Measurements from ENCODE around the gene TRIM6. TPM values are rescaled to one million over a fixed set of nuclear protein-coding genes. Genes with fewer than 3 reads are reported as not detected.

TRIM6 gene
- total RNA-seq, 6 experiments from 2014 or later, result 0.29 to 2.0 (median 0.65) TPM

GRCh38 chr11:5631417-5631816 is 35.0 kb downstream of the TRIM6 start:
- intact Hi-C loops (cut with DNase I), result no loop called here
- Histone ChIP-seq H3K4me3 (no peak overlapping the region), H3K9me3 (no peaks in the 10 kb centered on the region), H3K27ac (no peak overlapping the region), H3K27me3 (no peaks in the 10 kb centered on the region), H3K4me1 (no peaks in the 10 kb centered on the region), H3K36me3 (peaks cover 0 to 2% (median 0%) of the 10 kb centered on the region in 4 donors)
- 66% methylated on average over 2 of the region's 2 CpGs for WGBS (ENCODE audit: insufficient coverage, low coverage, low lambda C conversion rate, missing lambda C conversion rate)
- DNase-seq (no peak), ATAC-seq (no peak)
- no peak for TF ChIP-seq POLR2A (IDR thresholded peaks at IDR 0.05)
- TF ChIP-seq CTCF (IDR thresholded peaks at IDR 0.05), result no peak

- Histone ChIP-seq H3K9me3 (no peaks in the 10 kb centered on the region), H3K36me3 (peaks cover 0 to 2% (median 0%) of the 10 kb centered on the region in 4 donors), H3K4me1 (no peaks in the 10 kb centered on the region), H3K4me3 (no peak overlapping the region), H3K27ac (no peak overlapping the region), H3K27me3 (no peaks in the 10 kb centered on the region)
- ATAC-seq, result no peak
- 78% methylated on average over 5 of the region's 5 CpGs for WGBS (ENCODE audit: insufficient coverage, low coverage, low lambda C conversion rate, missing lambda C conversion rate)
- no peak for DNase-seq
- intact Hi-C loops (cut with DNase I), result no loop called here
- TF ChIP-seq CTCF (IDR thresholded peaks at IDR 0.05), result no peak
Observed at GRCh38 chr11:5631969-5632635, 35.7 kb downstream of the TRIM6 start.

- ATAC-seq (no peak), DNase-seq (no peak)
- Histone ChIP-seq H3K9me3 (no peaks in the 10 kb centered on the region), H3K27me3 (no peaks in the 10 kb centered on the region), H3K36me3 (peaks cover 0 to 2% (median 0%) of the 10 kb centered on the region in 4 donors), H3K4me1 (no peaks in the 10 kb centered on the region), H3K27ac (no peak overlapping the region), H3K4me3 (no peak overlapping the region)
- 77% methylated on average over 1 of the region's 1 CpG for WGBS (ENCODE audit: insufficient coverage, low coverage, low lambda C conversion rate, missing lambda C conversion rate)
- intact Hi-C loops (cut with DNase I), result no loop called here
- TF ChIP-seq POLR2A (IDR thresholded peaks at IDR 0.05), result no peak
- TF ChIP-seq CTCF (IDR thresholded peaks at IDR 0.05), result no peak
Observed at GRCh38 chr11:5639953-5640352, 43.5 kb downstream of the TRIM6 start.

GRCh38 chr11:5643585-5643984 is 47.1 kb downstream of the TRIM6 start:
- no peak for DNase-seq
- intact Hi-C loops (cut with DNase I), result no loop called here
- Histone ChIP-seq H3K4me1 (no peaks in the 10 kb centered on the region), H3K4me3 (no peak overlapping the region), H3K27ac (no peak overlapping the region), H3K9me3 (no peaks in the 10 kb centered on the region), H3K36me3 (no peaks in the 10 kb centered on the region), H3K27me3 (no peaks in the 10 kb centered on the region)
- TF ChIP-seq CTCF (IDR thresholded peaks at IDR 0.05) (no peak), POLR2A (IDR thresholded peaks at IDR 0.05) (no peak)
- ATAC-seq, result no peak

GRCh38 chr11:5646139-5646538 is 49.7 kb downstream of the TRIM6 start:
- 98% methylated on average over 3 of the region's 3 CpGs for WGBS (ENCODE audit: insufficient coverage, low coverage, low lambda C conversion rate, missing lambda C conversion rate)
- ATAC-seq, result no peak

More at GRCh38 chr11:5646139-5646538, 49.7 kb downstream of the TRIM6 start:
- intact Hi-C loops (cut with DNase I), result no loop called here
- no peaks in the 10 kb centered on the region for H3K27me3 ChIP-seq
- H3K9me3 ChIP-seq, result no peaks in the 10 kb centered on the region
- no peaks in the 10 kb centered on the region for H3K36me3 ChIP-seq
- no peak for DNase-seq
- TF ChIP-seq POLR2A (IDR thresholded peaks at IDR 0.05), result no peak
- TF ChIP-seq CTCF (IDR thresholded peaks at IDR 0.05), result no peak
- H3K4me1 ChIP-seq, result no peaks in the 10 kb centered on the region
- no peak overlapping the region for H3K27ac ChIP-seq
- H3K4me3 ChIP-seq, result no peak overlapping the region
